ENCODE results near the gene STC2.

STC2 gene

GRCh38 chr5:173297813-173298212 lies 30.4 kb downstream of the STC2 start:
- no peak for TF ChIP-seq CTCF (IDR thresholded peaks at IDR 0.05; ENCODE audit: low read depth, low read length)

GRCh38 chr5:173296737-173297676 lies 31.2 kb downstream of the STC2 start:
- TF ChIP-seq CTCF (IDR thresholded peaks at IDR 0.05; ENCODE audit: low read depth, low read length): no peak
- DNase-seq (ENCODE audit: extremely low read depth, low read depth): no peak

More at GRCh38 chr5:173297813-173298212, 30.4 kb downstream of the STC2 start:
- no peak for DNase-seq (ENCODE audit: extremely low read depth, low read depth)

- no peak for TF ChIP-seq CTCF (IDR thresholded peaks at IDR 0.05; ENCODE audit: low read depth, low read length)
- DNase-seq (ENCODE audit: extremely low read depth, low read depth): no peak
Measured at GRCh38 chr5:173295796-173296195, 32.4 kb downstream of the STC2 start.

- no peak for DNase-seq (ENCODE audit: extremely low read depth, low read depth)
- no peak for TF ChIP-seq CTCF (IDR thresholded peaks at IDR 0.05; ENCODE audit: low read depth, low read length)
Measured at GRCh38 chr5:173294673-173295320, 33.4 kb downstream of the STC2 start.

GRCh38 chr5:173293817-173294672 lies 34.2 kb downstream of the STC2 start:
- TF ChIP-seq CTCF (IDR thresholded peaks at IDR 0.05; ENCODE audit: low read depth, low read length): peak; percentile 87
- no peak for DNase-seq (ENCODE audit: extremely low read depth, low read depth)

GRCh38 chr5:173291722-173292658 lies 36.2 kb downstream of the STC2 start:
- DNase-seq (ENCODE audit: extremely low read depth, low read depth): no peak
- no peak for TF ChIP-seq CTCF (IDR thresholded peaks at IDR 0.05; ENCODE audit: low read depth, low read length)

Data from AG09319 (cell line).